ENCODE measurements around the gene KRTAP1-4. TPM values are rescaled to one million over a fixed set of nuclear protein-coding genes. Genes with fewer than 3 reads are reported as not detected.
"Not testable (repeated sequence)": the region's sequence is repeated elsewhere in the genome, so short reads cannot be mapped to it uniquely, and the experiment has no call there.

Gene KRTAP1-4
- total and polyA plus RNA-seq, 2 donors, result not detected

DNA sequence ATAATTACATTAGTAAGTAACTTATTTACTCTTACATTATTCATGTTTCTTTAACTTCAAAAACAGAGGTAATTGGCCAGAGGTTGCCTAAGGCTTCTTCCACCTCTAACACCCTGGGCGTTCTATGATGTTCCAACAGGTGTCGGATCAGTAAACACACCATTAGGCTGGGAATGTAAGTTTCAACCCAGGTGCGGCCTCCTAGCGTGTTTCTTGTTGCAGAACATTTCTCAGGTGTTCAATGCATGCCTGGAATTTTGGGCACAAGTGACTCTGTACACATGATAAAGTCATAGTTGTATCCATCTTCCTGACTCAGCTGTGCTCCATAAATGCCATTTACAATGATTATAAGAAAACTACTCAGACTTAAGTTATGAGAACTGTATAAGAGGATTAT, 24.0 kb upstream of the KRTAP1-4 start:
- no peaks in the 10 kb centered on the region for H3K4me1 ChIP-seq (ENCODE audit: control insufficient read depth in 2 of 2, insufficient read depth in 2 of 2, low read length in 2 of 2)
- H3K27me3 ChIP-seq (ENCODE audit: control insufficient read depth in 2 of 2, insufficient read depth in 1 of 2, low read length in 1 of 2), result no peaks in the 10 kb centered on the region
- H3K9me3 ChIP-seq (ENCODE audit: control insufficient read depth in 2 of 2, insufficient read depth in 1 of 2, low read length in 1 of 2), result no peaks in the 10 kb centered on the region
- no peaks in the 10 kb centered on the region for H3K36me3 ChIP-seq (ENCODE audit: control insufficient read depth in 2 of 2, insufficient read depth in 2 of 2, low read length in 1 of 2)
- WGBS, result 95% methylated on average over 4 of the region's 4 CpGs
- no peak overlapping the region for H3K27ac ChIP-seq (ENCODE audit: low read depth in 1 of 2, low read length in 1 of 2)
- no peak for DNase-seq (ENCODE audit: low read depth in 6 of 9, low spot score in 9 of 9)
- H3K4me3 ChIP-seq (ENCODE audit: low read length in 2 of 2), result no peak overlapping the region

- Histone ChIP-seq H3K9me3 (ENCODE audit: control insufficient read depth in 2 of 2, insufficient read depth in 1 of 2, low read length in 1 of 2) (no peaks in the 10 kb centered on the region), H3K27ac (ENCODE audit: low read depth in 1 of 2, low read length in 1 of 2) (no peak overlapping the region), H3K4me3 (ENCODE audit: low read length in 2 of 2) (no peak overlapping the region), H3K27me3 (ENCODE audit: control insufficient read depth in 2 of 2, insufficient read depth in 1 of 2, low read length in 1 of 2) (peaks cover 0 to 2% of the 10 kb centered on the region in 2 donors), H3K36me3 (ENCODE audit: control insufficient read depth in 2 of 2, insufficient read depth in 2 of 2, low read length in 1 of 2) (no peaks in the 10 kb centered on the region), H3K4me1 (ENCODE audit: control insufficient read depth in 2 of 2, insufficient read depth in 2 of 2, low read length in 2 of 2) (no peaks in the 10 kb centered on the region)
- DNase-seq (ENCODE audit: low read depth in 6 of 9, low spot score in 9 of 9), result no peak
Measured at GRCh38 chr17:41052566-41052965, 22.6 kb upstream of the KRTAP1-4 start.

GRCh38 chr17:41049110-41049509, 19.1 kb upstream of the KRTAP1-4 start:
- no peaks in the 10 kb centered on the region for H3K4me1 ChIP-seq (ENCODE audit: control insufficient read depth in 2 of 2, insufficient read depth in 2 of 2, low read length in 2 of 2)
- H3K27ac ChIP-seq (ENCODE audit: low read depth in 1 of 2, low read length in 1 of 2), result no peak overlapping the region
- H3K36me3 ChIP-seq (ENCODE audit: control insufficient read depth in 2 of 2, insufficient read depth in 2 of 2, low read length in 1 of 2), result no peaks in the 10 kb centered on the region
- H3K9me3 ChIP-seq (ENCODE audit: control insufficient read depth in 2 of 2, insufficient read depth in 1 of 2, low read length in 1 of 2), result no peaks in the 10 kb centered on the region
- H3K4me3 ChIP-seq (ENCODE audit: low read length in 2 of 2), result no peak overlapping the region
- DNase-seq (ENCODE audit: low read depth in 6 of 9, low spot score in 9 of 9), result no peak
- 81% methylated on average over 2 of the region's 2 CpGs for WGBS
- peaks cover 0 to 3% of the 10 kb centered on the region in 2 donors for H3K27me3 ChIP-seq (ENCODE audit: control insufficient read depth in 2 of 2, insufficient read depth in 1 of 2, low read length in 1 of 2)

- H3K4me3 ChIP-seq (ENCODE audit: low read length in 2 of 2), result no peak overlapping the region
- 92% methylated on average over 7 of the region's 7 CpGs for WGBS
Measured at GRCh38 chr17:41048441-41048840, 18.4 kb upstream of the KRTAP1-4 start.

GRCh38 chr17:41046735-41047465, 16.9 kb upstream of the KRTAP1-4 start, which contains the start of gene KRTAP2-1:
Gene KRTAP2-1, minus strand, starts transcription at chr17:41047316. Its CDS starts 49 bp downstream, at chr17:41047267.
- H3K36me3 ChIP-seq (ENCODE audit: control insufficient read depth in 2 of 2, insufficient read depth in 2 of 2, low read length in 1 of 2); H3K27ac ChIP-seq (ENCODE audit: low read depth in 1 of 2, low read length in 1 of 2); H3K9me3 ChIP-seq (ENCODE audit: control insufficient read depth in 2 of 2, insufficient read depth in 1 of 2, low read length in 1 of 2); H3K4me1 ChIP-seq (ENCODE audit: control insufficient read depth in 2 of 2, insufficient read depth in 2 of 2, low read length in 2 of 2); H3K27me3 ChIP-seq (ENCODE audit: control insufficient read depth in 2 of 2, insufficient read depth in 1 of 2, low read length in 1 of 2); H3K4me3 ChIP-seq (ENCODE audit: low read length in 2 of 2); DNase-seq (ENCODE audit: low read depth in 6 of 9, low spot score in 9 of 9): not testable (repeated sequence)
- WGBS, result 64% methylated on average over 10 of the region's 33 CpGs

More at GRCh38 chr17:41048441-41048840, 18.4 kb upstream of the KRTAP1-4 start:
- H3K27me3 ChIP-seq (ENCODE audit: control insufficient read depth in 2 of 2, insufficient read depth in 1 of 2, low read length in 1 of 2), result peaks cover 0 to 3% of the 10 kb centered on the region in 2 donors
- no peak overlapping the region for H3K27ac ChIP-seq (ENCODE audit: low read depth in 1 of 2, low read length in 1 of 2)
- H3K9me3 ChIP-seq (ENCODE audit: control insufficient read depth in 2 of 2, insufficient read depth in 1 of 2, low read length in 1 of 2), result no peaks in the 10 kb centered on the region
- no peak for DNase-seq (ENCODE audit: low read depth in 6 of 9, low spot score in 9 of 9)
- H3K36me3 ChIP-seq (ENCODE audit: control insufficient read depth in 2 of 2, insufficient read depth in 2 of 2, low read length in 1 of 2), result no peaks in the 10 kb centered on the region
- no peaks in the 10 kb centered on the region for H3K4me1 ChIP-seq (ENCODE audit: control insufficient read depth in 2 of 2, insufficient read depth in 2 of 2, low read length in 2 of 2)

DNA sequence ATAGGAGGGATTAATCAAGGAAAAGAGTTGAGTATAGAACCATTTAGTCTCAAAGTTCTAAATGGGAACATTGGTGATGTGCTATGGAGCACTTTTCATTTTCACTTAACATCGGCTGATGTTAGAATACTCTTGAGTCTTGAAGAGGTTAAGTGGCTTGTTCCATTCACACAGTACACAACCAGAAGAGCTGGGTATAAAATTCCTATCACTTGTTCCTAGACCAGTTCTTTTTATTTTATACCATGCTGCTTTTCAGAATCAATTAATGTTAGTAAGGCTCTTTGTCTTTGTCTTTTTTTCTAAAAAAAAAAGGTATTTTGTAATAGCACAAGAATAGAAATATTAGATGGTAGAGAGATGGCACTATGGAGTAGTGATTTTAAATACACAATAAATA, 13.0 kb upstream of the KRTAP1-4 start:
- Histone ChIP-seq H3K4me3 (ENCODE audit: low read length in 2 of 2) (no peak overlapping the region), H3K27me3 (ENCODE audit: control insufficient read depth in 2 of 2, insufficient read depth in 1 of 2, low read length in 1 of 2) (peaks cover 0 to 2% of the 10 kb centered on the region in 2 donors), H3K9me3 (ENCODE audit: control insufficient read depth in 2 of 2, insufficient read depth in 1 of 2, low read length in 1 of 2) (no peaks in the 10 kb centered on the region), H3K36me3 (ENCODE audit: control insufficient read depth in 2 of 2, insufficient read depth in 2 of 2, low read length in 1 of 2) (no peaks in the 10 kb centered on the region), H3K4me1 (ENCODE audit: control insufficient read depth in 2 of 2, insufficient read depth in 2 of 2, low read length in 2 of 2) (no peaks in the 10 kb centered on the region), H3K27ac (ENCODE audit: low read depth in 1 of 2, low read length in 1 of 2) (no peak overlapping the region)
- no peak for DNase-seq (ENCODE audit: low read depth in 6 of 9, low spot score in 9 of 9)
- WGBS, result 95% methylated on average over 1 of the region's 1 CpG

- H3K27me3 ChIP-seq (ENCODE audit: control insufficient read depth in 2 of 2, insufficient read depth in 1 of 2, low read length in 1 of 2); H3K4me3 ChIP-seq (ENCODE audit: low read length in 2 of 2); H3K9me3 ChIP-seq (ENCODE audit: control insufficient read depth in 2 of 2, insufficient read depth in 1 of 2, low read length in 1 of 2); H3K4me1 ChIP-seq (ENCODE audit: control insufficient read depth in 2 of 2, insufficient read depth in 2 of 2, low read length in 2 of 2); H3K27ac ChIP-seq (ENCODE audit: low read depth in 1 of 2, low read length in 1 of 2); DNase-seq (ENCODE audit: low read depth in 6 of 9, low spot score in 9 of 9); H3K36me3 ChIP-seq (ENCODE audit: control insufficient read depth in 2 of 2, insufficient read depth in 2 of 2, low read length in 1 of 2): not testable (repeated sequence)
- 94% methylated on average over 14 of the region's 14 CpGs for WGBS
Measured at GRCh38 chr17:41040783-41041571, 11.0 kb upstream of the KRTAP1-4 start, which contains the start of gene KRTAP1-1. Gene KRTAP1-1, minus strand, starts transcription at chr17:41041450. Its CDS starts 53 bp downstream, at chr17:41041397.

DNA sequence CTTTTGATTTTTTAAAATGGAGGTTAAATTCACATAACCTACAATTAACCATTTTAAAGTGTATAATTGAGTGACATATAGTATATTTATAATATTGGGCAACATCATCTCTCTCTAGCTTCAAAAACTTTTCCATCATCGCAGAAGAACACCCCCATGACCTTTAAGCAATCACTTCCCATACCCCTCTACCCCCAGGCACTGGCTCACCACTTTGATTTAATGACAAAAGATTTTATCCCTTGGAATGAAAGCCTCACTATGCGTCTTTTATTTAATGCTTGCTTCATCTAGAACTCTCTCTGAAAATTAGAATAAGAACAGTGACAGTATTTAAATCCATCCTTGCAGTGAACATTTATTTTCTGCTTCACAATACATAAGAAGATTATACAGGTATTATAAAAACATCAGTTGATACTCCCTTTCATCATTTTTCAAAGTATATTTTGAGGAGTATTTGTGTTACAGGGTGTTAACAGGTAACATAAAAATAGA, 7.9 kb upstream of the KRTAP1-4 start:
- WGBS, result 94% methylated on average over 2 of the region's 2 CpGs

GRCh38 chr17:41034346-41034935, 4.4 kb upstream of the KRTAP1-4 start, which contains the start of gene KRTAP1-3:
Gene KRTAP1-3, minus strand, starts transcription at chr17:41034874. Its CDS starts 53 bp downstream, at chr17:41034821.
- not testable (repeated sequence) for H3K27me3 ChIP-seq (ENCODE audit: control insufficient read depth in 2 of 2, insufficient read depth in 1 of 2, low read length in 1 of 2); H3K4me1 ChIP-seq (ENCODE audit: control insufficient read depth in 2 of 2, insufficient read depth in 2 of 2, low read length in 2 of 2); DNase-seq (ENCODE audit: low read depth in 6 of 9, low spot score in 9 of 9); H3K9me3 ChIP-seq (ENCODE audit: control insufficient read depth in 2 of 2, insufficient read depth in 1 of 2, low read length in 1 of 2); H3K36me3 ChIP-seq (ENCODE audit: control insufficient read depth in 2 of 2, insufficient read depth in 2 of 2, low read length in 1 of 2); H3K4me3 ChIP-seq (ENCODE audit: low read length in 2 of 2); H3K27ac ChIP-seq (ENCODE audit: low read depth in 1 of 2, low read length in 1 of 2)
- 98% methylated on average over 9 of the region's 10 CpGs for WGBS

More for the DNA sequence above, 7.9 kb upstream of the KRTAP1-4 start:
- no peak for DNase-seq (ENCODE audit: low read depth in 6 of 9, low spot score in 9 of 9)
- H3K4me1 ChIP-seq (ENCODE audit: control insufficient read depth in 2 of 2, insufficient read depth in 2 of 2, low read length in 2 of 2), result no peaks in the 10 kb centered on the region
- H3K9me3 ChIP-seq (ENCODE audit: control insufficient read depth in 2 of 2, insufficient read depth in 1 of 2, low read length in 1 of 2), result no peaks in the 10 kb centered on the region
- no peak overlapping the region for H3K4me3 ChIP-seq (ENCODE audit: low read length in 2 of 2)
- H3K27me3 ChIP-seq (ENCODE audit: control insufficient read depth in 2 of 2, insufficient read depth in 1 of 2, low read length in 1 of 2), result no peaks in the 10 kb centered on the region
- H3K36me3 ChIP-seq (ENCODE audit: control insufficient read depth in 2 of 2, insufficient read depth in 2 of 2, low read length in 1 of 2), result no peaks in the 10 kb centered on the region
- H3K27ac ChIP-seq (ENCODE audit: low read depth in 1 of 2, low read length in 1 of 2), result no peak overlapping the region

Measured in thymus (tissue), 11 donors.